ENCODE results near the gene LITAF.

Gene LITAF

GRCh38 chr16:11536104-11536866, 50.4 kb downstream of the LITAF start:
- TF ChIP-seq CTCF (IDR thresholded peaks at IDR 0.05; ENCODE audit: low read depth, low read length): no peak
- no peak overlapping the region for H3K4me3 ChIP-seq (ENCODE audit: low read depth, low read length)
- no peak for DNase-seq (ENCODE audit: low read depth, low spot score)
- in situ Hi-C loops (cut with HindIII; ENCODE audit: low sequenced_read_pairs): no loop called here

DNA sequence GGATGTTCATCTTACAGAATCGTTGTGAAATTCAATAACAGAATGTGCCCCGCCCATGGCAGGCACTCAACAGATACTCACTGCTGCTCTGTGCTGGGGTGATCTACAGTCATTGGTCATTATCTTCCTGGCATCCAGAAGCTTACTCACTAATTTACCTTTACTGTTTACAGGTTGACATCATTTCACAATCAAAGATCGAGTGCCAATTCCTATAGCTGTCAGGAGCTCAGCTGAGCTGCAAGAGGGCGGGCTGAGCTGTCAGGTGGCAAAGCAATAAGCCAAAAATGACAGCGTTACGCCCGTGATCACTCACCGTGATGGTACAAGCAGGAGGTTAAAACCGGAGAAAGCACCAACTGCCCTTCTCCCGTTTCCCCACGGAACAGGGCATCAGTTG, 51.2 kb downstream of the LITAF start:
- DNase-seq (ENCODE audit: low read depth, low spot score): no peak
- in situ Hi-C loops (cut with HindIII; ENCODE audit: low sequenced_read_pairs): no loop called here

DNA sequence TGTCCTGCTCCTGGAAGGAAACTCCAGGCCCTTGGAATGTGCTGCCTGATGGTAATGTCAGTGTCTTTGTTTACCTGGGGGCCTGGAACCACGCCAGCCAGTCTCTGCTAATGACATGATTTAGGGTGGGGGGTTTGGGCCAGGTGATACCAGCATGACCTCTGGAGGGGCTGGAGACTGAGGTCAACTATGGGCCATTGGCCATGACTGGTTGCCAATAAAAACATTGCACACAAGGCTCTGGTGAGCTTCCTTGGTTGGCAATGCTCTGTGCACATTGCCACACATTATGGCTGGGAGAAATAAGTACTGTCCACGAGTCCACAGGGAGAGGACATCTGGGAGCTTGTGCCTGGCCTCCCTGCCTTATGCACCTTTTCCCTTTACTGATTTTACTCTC, 52.5 kb downstream of the LITAF start:
- in situ Hi-C loops (cut with HindIII; ENCODE audit: low sequenced_read_pairs): no loop called here
- TF ChIP-seq CTCF (IDR thresholded peaks at IDR 0.05; ENCODE audit: low read depth, low read length): no peak
- no peak for DNase-seq (ENCODE audit: low read depth, low spot score)
- no peak overlapping the region for H3K4me3 ChIP-seq (ENCODE audit: low read depth, low read length)

More for the DNA sequence above, 51.2 kb downstream of the LITAF start:
- no peak overlapping the region for H3K4me3 ChIP-seq (ENCODE audit: low read depth, low read length)
- TF ChIP-seq CTCF (IDR thresholded peaks at IDR 0.05; ENCODE audit: low read depth, low read length): no peak

DNA sequence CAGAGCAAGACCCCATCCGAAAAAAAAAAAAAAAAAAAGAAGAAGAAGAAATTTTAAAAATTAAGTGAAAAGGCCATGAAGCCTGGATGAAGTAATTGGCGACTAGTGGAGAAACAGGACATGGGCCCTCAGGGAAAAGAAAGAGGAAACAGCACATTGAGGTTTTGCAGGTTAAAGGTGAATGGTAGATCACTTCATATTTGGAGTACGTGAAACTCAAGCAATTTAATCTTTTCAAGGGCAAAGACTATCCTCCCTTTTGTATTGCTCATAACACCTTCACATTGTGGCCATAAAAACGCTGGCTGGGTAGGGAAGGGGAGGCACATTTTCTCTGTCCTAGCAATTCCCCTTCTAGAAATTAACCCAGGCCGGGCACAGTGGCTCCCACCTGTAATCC, 53.1 kb downstream of the LITAF start:
- in situ Hi-C loops (cut with HindIII; ENCODE audit: low sequenced_read_pairs): no loop called here
- TF ChIP-seq CTCF (IDR thresholded peaks at IDR 0.05; ENCODE audit: low read depth, low read length): no peak
- H3K4me3 ChIP-seq (ENCODE audit: low read depth, low read length): no peak overlapping the region
- DNase-seq (ENCODE audit: low read depth, low spot score): no peak

DNA sequence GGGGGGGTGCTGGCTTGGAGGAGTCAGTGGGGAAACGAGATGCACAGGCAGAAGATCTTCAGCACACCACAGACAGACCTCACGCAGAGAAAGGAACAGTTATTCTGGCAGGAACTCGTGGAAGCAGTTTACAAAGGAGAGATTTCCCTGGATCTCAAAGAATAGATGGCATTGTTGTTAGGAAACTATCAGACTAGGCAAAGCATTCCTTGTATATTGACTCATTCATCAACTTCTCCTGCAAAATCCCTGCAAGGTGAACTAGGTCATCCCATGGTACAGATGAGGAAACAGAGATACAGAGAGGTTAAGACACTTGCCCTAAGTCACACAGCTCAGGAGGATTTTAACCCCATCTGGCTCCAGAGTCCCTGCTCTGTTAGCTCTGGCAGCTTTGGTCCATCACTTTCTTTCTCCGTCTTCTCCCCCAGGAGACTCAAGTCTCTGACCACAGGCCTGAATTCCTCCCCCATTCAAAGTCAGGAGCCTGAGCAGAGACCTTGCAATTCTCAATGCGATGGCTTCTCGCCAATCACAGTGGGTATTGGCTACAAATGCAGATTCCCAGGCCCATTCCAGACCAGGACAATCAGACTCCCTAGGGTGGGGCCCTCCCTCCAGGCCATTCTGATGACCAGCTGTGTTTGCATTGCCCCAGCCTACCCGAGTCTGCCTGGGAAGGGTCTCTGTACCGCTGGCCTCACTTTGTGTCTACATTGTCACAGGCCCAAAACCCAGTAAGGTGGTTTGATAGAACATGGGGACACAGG, 56.4 kb downstream of the LITAF start:
- no peak overlapping the region for H3K4me3 ChIP-seq (ENCODE audit: low read depth, low read length)
- no peak for DNase-seq (ENCODE audit: low read depth, low spot score)
- TF ChIP-seq CTCF (IDR thresholded peaks at IDR 0.05; ENCODE audit: low read depth, low read length): no peak
- in situ Hi-C loops (cut with HindIII; ENCODE audit: low sequenced_read_pairs): no loop called here

GRCh38 chr16:11529285-11529684, 57.4 kb downstream of the LITAF start:
- no peak overlapping the region for H3K4me3 ChIP-seq (ENCODE audit: low read depth, low read length)
- no peak for TF ChIP-seq CTCF (IDR thresholded peaks at IDR 0.05; ENCODE audit: low read depth, low read length)
- no peak for DNase-seq (ENCODE audit: low read depth, low spot score)
- in situ Hi-C loops (cut with HindIII; ENCODE audit: low sequenced_read_pairs): no loop called here

Measured in astrocyte of the spinal cord (primary cell).